ENCODE measurements around the gene PPT1. TPM values are rescaled to one million over a fixed set of nuclear protein-coding genes. Genes with fewer than 3 reads are reported as not detected.

Gene PPT1
- total and polyA plus RNA-seq, 3 experiments from 2014 or later = 114 to 138 (median 130) TPM

- H3K4me3 Mint-ChIP-seq = no peak overlapping the region
Observed at GRCh38 chr1:40132383-40133311, 35.6 kb upstream of the PPT1 start.

GRCh38 chr1:40130892-40131291, 33.8 kb upstream of the PPT1 start:
- Mint-ChIP-seq H3K27ac (no peak overlapping the region), H3K36me3 (no peaks in the 10 kb centered on the region), H3K4me1 (peaks cover 0 to 1% (median 0%) of the 10 kb centered on the region in 3 donors), H3K27me3 (peaks cover 18 to 29% of the 10 kb centered on the region in 2 donors), H3K4me3 (no peak overlapping the region), H3K9me3 (peaks cover 0 to 4% (median 0%) of the 10 kb centered on the region in 5 donors)
- H3K4me1 ChIP-seq (ENCODE audit: insufficient read depth, low read length) = no peaks in the 10 kb centered on the region
- POLR2A ChIA-PET = no interaction called here
- no peaks in the 10 kb centered on the region for H3K9me3 ChIP-seq (ENCODE audit: low read length)
- no peak for DNase-seq
- H3K27me3 ChIP-seq (ENCODE audit: insufficient read depth, low read length, poor library complexity, severe bottlenecking) = no peaks in the 10 kb centered on the region
- no peak overlapping the region for H3K4me3 ChIP-seq (ENCODE audit: low read length)
- CTCF ChIA-PET = interaction anchor here (0.6 to 2.2 kb wide), 2 partner anchors 13 to 377 kb away, joined by 3 to 9 read pairs; partner anchors contain the start of gene EXO5
- H3K36me3 ChIP-seq (ENCODE audit: insufficient read depth, low read length) = no peaks in the 10 kb centered on the region
- H3K27ac ChIP-seq (ENCODE audit: low read depth, low read length) = no peak overlapping the region

More at GRCh38 chr1:40132383-40133311, 35.6 kb upstream of the PPT1 start:
- no peak overlapping the region for H3K4me3 ChIP-seq (ENCODE audit: low read length)
- H3K9me3 ChIP-seq (ENCODE audit: low read length) = no peaks in the 10 kb centered on the region
- H3K27ac Mint-ChIP-seq = no peak overlapping the region
- H3K27me3 ChIP-seq (ENCODE audit: insufficient read depth, low read length, poor library complexity, severe bottlenecking) = no peaks in the 10 kb centered on the region
- H3K27ac ChIP-seq (ENCODE audit: low read depth, low read length) = no peak overlapping the region
- ChIA-PET CTCF (interaction anchor here (1.0 to 2.2 kb wide), 2 partner anchors 11 to 12 kb away, joined by 5 to 9 read pairs; no protein-coding TSS in a partner anchor), POLR2A (no interaction called here)
- DNase-seq = no peak
- H3K27me3 Mint-ChIP-seq = peaks cover 18 to 33% of the 10 kb centered on the region in 2 donors
- no peaks in the 10 kb centered on the region for H3K4me1 ChIP-seq (ENCODE audit: insufficient read depth, low read length)
- H3K9me3 Mint-ChIP-seq = peaks cover 0 to 4% (median 0%) of the 10 kb centered on the region in 5 donors
- peaks cover 0 to 1% (median 0%) of the 10 kb centered on the region in 3 donors for H3K4me1 Mint-ChIP-seq
- H3K36me3 Mint-ChIP-seq = no peaks in the 10 kb centered on the region
- no peaks in the 10 kb centered on the region for H3K36me3 ChIP-seq (ENCODE audit: insufficient read depth, low read length)

- no peaks in the 10 kb centered on the region for H3K9me3 Mint-ChIP-seq
- Histone ChIP-seq H3K9me3 (ENCODE audit: low read length) (no peaks in the 10 kb centered on the region), H3K4me3 (ENCODE audit: low read length) (no peak overlapping the region), H3K36me3 (ENCODE audit: insufficient read depth, low read length) (no peaks in the 10 kb centered on the region), H3K4me1 (ENCODE audit: insufficient read depth, low read length) (no peaks in the 10 kb centered on the region), H3K27me3 (ENCODE audit: insufficient read depth, low read length, poor library complexity, severe bottlenecking) (no peaks in the 10 kb centered on the region), H3K27ac (ENCODE audit: low read depth, low read length) (no peak overlapping the region)
- ChIA-PET POLR2A (no interaction called here), CTCF (no interaction called here)
- no peak overlapping the region for H3K27ac Mint-ChIP-seq
- no peaks in the 10 kb centered on the region for H3K36me3 Mint-ChIP-seq
- peaks cover 5 to 8% of the 10 kb centered on the region in 2 donors for H3K27me3 Mint-ChIP-seq
- no peak overlapping the region for H3K4me3 Mint-ChIP-seq
- no peaks in the 10 kb centered on the region for H3K4me1 Mint-ChIP-seq
- no peak for DNase-seq
Observed at GRCh38 chr1:40122855-40123254, 25.8 kb upstream of the PPT1 start.

GRCh38 chr1:40120128-40120527, 23.1 kb upstream of the PPT1 start:
- no peak overlapping the region for H3K27ac ChIP-seq (ENCODE audit: low read depth, low read length)
- H3K9me3 ChIP-seq (ENCODE audit: low read length) = no peaks in the 10 kb centered on the region
- POLR2A ChIA-PET = no interaction called here
- H3K27me3 ChIP-seq (ENCODE audit: insufficient read depth, low read length, poor library complexity, severe bottlenecking) = no peaks in the 10 kb centered on the region
- CTCF ChIA-PET = no interaction called here
- H3K27ac Mint-ChIP-seq = no peak overlapping the region
- H3K27me3 Mint-ChIP-seq = peaks cover 8 to 17% of the 10 kb centered on the region in 2 donors
- no peaks in the 10 kb centered on the region for H3K4me1 Mint-ChIP-seq
- H3K36me3 Mint-ChIP-seq = no peaks in the 10 kb centered on the region
- no peak overlapping the region for H3K4me3 ChIP-seq (ENCODE audit: low read length)
- no peaks in the 10 kb centered on the region for H3K9me3 Mint-ChIP-seq
- no peak overlapping the region for H3K4me3 Mint-ChIP-seq
- no peak for DNase-seq
- no peaks in the 10 kb centered on the region for H3K4me1 ChIP-seq (ENCODE audit: insufficient read depth, low read length)
- no peaks in the 10 kb centered on the region for H3K36me3 ChIP-seq (ENCODE audit: insufficient read depth, low read length)

GRCh38 chr1:40114400-40114799, 17.3 kb upstream of the PPT1 start:
- Histone ChIP-seq H3K4me1 (ENCODE audit: insufficient read depth, low read length) (no peaks in the 10 kb centered on the region), H3K9me3 (ENCODE audit: low read length) (no peaks in the 10 kb centered on the region), H3K27me3 (ENCODE audit: insufficient read depth, low read length, poor library complexity, severe bottlenecking) (no peaks in the 10 kb centered on the region), H3K27ac (ENCODE audit: low read depth, low read length) (no peak overlapping the region), H3K36me3 (ENCODE audit: insufficient read depth, low read length) (no peaks in the 10 kb centered on the region), H3K4me3 (ENCODE audit: low read length) (no peak overlapping the region)
- Mint-ChIP-seq H3K36me3 (peaks cover 5 to 30% (median 5%) of the 10 kb centered on the region in 3 donors), H3K27ac (no peak overlapping the region), H3K4me3 (no peak overlapping the region), H3K4me1 (no peaks in the 10 kb centered on the region), H3K27me3 (peaks cover 27 to 49% of the 10 kb centered on the region in 2 donors), H3K9me3 (peaks cover 22 to 31% (median 27%) of the 10 kb centered on the region in 5 donors)
- POLR2A ChIA-PET = no interaction called here
- DNase-seq = no peak
- CTCF ChIA-PET = no interaction called here

GRCh38 chr1:40110389-40110788, 13.3 kb upstream of the PPT1 start:
- POLR2A ChIA-PET = no interaction called here
- Mint-ChIP-seq H3K4me3 (no peak overlapping the region), H3K27ac (no peak overlapping the region), H3K4me1 (no peaks in the 10 kb centered on the region), H3K27me3 (peaks cover 37 to 54% of the 10 kb centered on the region in 2 donors), H3K36me3 (peaks cover 5 to 39% (median 8%) of the 10 kb centered on the region in 3 donors), H3K9me3 (peaks cover 22 to 38% (median 33%) of the 10 kb centered on the region in 5 donors)
- Histone ChIP-seq H3K36me3 (ENCODE audit: insufficient read depth, low read length) (no peaks in the 10 kb centered on the region), H3K4me1 (ENCODE audit: insufficient read depth, low read length) (no peaks in the 10 kb centered on the region), H3K4me3 (ENCODE audit: low read length) (no peak overlapping the region), H3K27me3 (ENCODE audit: insufficient read depth, low read length, poor library complexity, severe bottlenecking) (no peaks in the 10 kb centered on the region), H3K9me3 (ENCODE audit: low read length) (no peaks in the 10 kb centered on the region), H3K27ac (ENCODE audit: low read depth, low read length) (no peak overlapping the region)
- CTCF ChIA-PET = no interaction called here
- no peak for DNase-seq

- H3K27ac Mint-ChIP-seq = peak overlapping the region in 1 of 8 donors; percentile 77
- peaks cover 5 to 38% (median 8%) of the 10 kb centered on the region in 3 donors for H3K36me3 Mint-ChIP-seq
- H3K4me1 Mint-ChIP-seq = no peaks in the 10 kb centered on the region
- POLR2A ChIA-PET = no interaction called here
- no peak overlapping the region for H3K4me3 ChIP-seq (ENCODE audit: low read length)
- CTCF ChIA-PET = no interaction called here
- no peak for DNase-seq
- no peaks in the 10 kb centered on the region for H3K27me3 ChIP-seq (ENCODE audit: insufficient read depth, low read length, poor library complexity, severe bottlenecking)
- no peak overlapping the region for H3K4me3 Mint-ChIP-seq
- H3K4me1 ChIP-seq (ENCODE audit: insufficient read depth, low read length) = no peaks in the 10 kb centered on the region
- no peaks in the 10 kb centered on the region for H3K9me3 ChIP-seq (ENCODE audit: low read length)
- H3K9me3 Mint-ChIP-seq = peaks cover 28 to 41% (median 39%) of the 10 kb centered on the region in 5 donors
- peaks cover 37 to 43% of the 10 kb centered on the region in 2 donors for H3K27me3 Mint-ChIP-seq
- H3K36me3 ChIP-seq (ENCODE audit: insufficient read depth, low read length) = no peaks in the 10 kb centered on the region
- H3K27ac ChIP-seq (ENCODE audit: low read depth, low read length) = no peak overlapping the region
Observed at GRCh38 chr1:40107290-40107959, 10.4 kb upstream of the PPT1 start.

GRCh38 chr1:40105028-40105427, 8.0 kb upstream of the PPT1 start:
- Mint-ChIP-seq H3K27ac (no peak overlapping the region), H3K27me3 (peaks cover 19 to 21% of the 10 kb centered on the region in 2 donors), H3K9me3 (peaks cover 6 to 26% (median 20%) of the 10 kb centered on the region in 5 donors), H3K4me3 (no peak overlapping the region), H3K36me3 (peaks cover 2 to 24% (median 3%) of the 10 kb centered on the region in 3 donors), H3K4me1 (no peaks in the 10 kb centered on the region)
- Histone ChIP-seq H3K27ac (ENCODE audit: low read depth, low read length) (no peak overlapping the region), H3K4me1 (ENCODE audit: insufficient read depth, low read length) (no peaks in the 10 kb centered on the region), H3K4me3 (ENCODE audit: low read length) (no peak overlapping the region), H3K36me3 (ENCODE audit: insufficient read depth, low read length) (no peaks in the 10 kb centered on the region), H3K27me3 (ENCODE audit: insufficient read depth, low read length, poor library complexity, severe bottlenecking) (no peaks in the 10 kb centered on the region), H3K9me3 (ENCODE audit: low read length) (no peaks in the 10 kb centered on the region)
- DNase-seq = no peak
- CTCF ChIA-PET = interaction anchor here (1.6 kb wide), 1 partner anchor 73 kb away, joined by 5 read pairs; no protein-coding TSS in a partner anchor
- POLR2A ChIA-PET = no interaction called here
